B cell (primary cell): ENCODE results near the gene C12orf75. TPM values are rescaled to one million over a fixed set of nuclear protein-coding genes. Genes with fewer than 3 reads are reported as not detected.

Source experiments
- ATAC-seq: fragments of 200-7000 bp; cut with Tn5 transposase; one replicate; pipeline ENCODE4 v1.10.0; 2021; ENCODE audit warnings: low read depth, mild to moderate bottlenecking, moderate number of reproducible peaks, moderate library complexity
- CTCF ChIA-PET: fragments of 350-600 bp; sonication (Branson Sonifier 250); formaldehyde crosslinking; loops from one replicate; lab custom pipeline; 2021; ENCODE audit warnings: antibody characterized with exemption, inconsistent platforms; lab: Charles Lee
- POLR2A ChIA-PET: fragments of 350-600 bp; sonication (Branson Sonifier 250); formaldehyde crosslinking; loops from one replicate; lab custom pipeline; 2021; ENCODE audit warnings: antibody characterized with exemption; lab: Charles Lee
- DNase-seq: peaks from one replicate; pipeline ENCODE4 v3.0.0; 2013
- H2AFZ ChIP-seq: 2 replicates; pipeline ENCODE4 v1.6.1; 2012; ENCODE audit warnings: mild to moderate bottlenecking, low read depth, low read length; ENCODE audit not compliant: insufficient read depth, poor library complexity, severe bottlenecking
- H3K27ac ChIP-seq, 2 donors: 1 replicate in 1 of 2; 2 replicates in 1 of 2; pipeline ENCODE4 v1.5.1; 2012 to 2013; ENCODE audit warnings: low read length in 2 of 2, mild to moderate bottlenecking in 2 of 2, moderate library complexity in 1 of 2
- H3K27me3 ChIP-seq, 4 experiments: fragments of 200-600 bp in 1 of 4; sonication (generic) in 1 of 4; replicated peaks in 1 of 4; 1 replicate in 2 of 4; 2 replicates in 2 of 4; pipeline versions ENCODE4 v1.6.1 to v1.7.0; 2013 to 2016; ENCODE audit warnings: low read length in 3 of 4, mild to moderate bottlenecking in 2 of 4, mixed read lengths in 1 of 4, moderate library complexity in 1 of 4; ENCODE audit not compliant: insufficient read depth in 4 of 4, control insufficient read depth in 3 of 4; ENCODE audit errors: control extremely low read depth in 1 of 4
- H3K36me3 ChIP-seq, 2 experiments: replicated peaks in 1 of 2; 1 replicate in 1 of 2; 2 replicates in 1 of 2; pipeline versions ENCODE4 v1.6.1 to v1.7.1; 2013; ENCODE audit warnings: low read length in 1 of 2; ENCODE audit not compliant: insufficient read depth in 2 of 2, control insufficient read depth in 1 of 2; ENCODE audit errors: control extremely low read depth in 1 of 2, extremely low read depth in 1 of 2
- H3K4me1 ChIP-seq, 2 donors: fragments of 200-600 bp in 1 of 2; sonication (generic) in 1 of 2; 1 replicate in 1 of 2; 2 replicates in 1 of 2; pipeline versions ENCODE4 v1.5.1 to v1.6.1; 2013 to 2017; ENCODE audit warnings: low read length in 2 of 2; ENCODE audit not compliant: control insufficient read depth in 2 of 2, insufficient read depth in 2 of 2
- H3K4me2 ChIP-seq: replicated peaks from 2 replicates; pipeline ENCODE3; 2012; ENCODE audit warnings: mild to moderate bottlenecking, low read depth, low read length; ENCODE audit not compliant: poor library complexity, severe bottlenecking
- H3K4me3 ChIP-seq, 5 experiments: fragments of 200-600 bp in 1 of 5; sonication (generic) in 1 of 5; 1 replicate in 3 of 5; 2 replicates in 2 of 5; pipeline versions ENCODE4 v1.5.1 to v1.7.0; 2011 to 2016; ENCODE audit warnings: low read length in 4 of 5, mild to moderate bottlenecking in 4 of 5, low read depth in 2 of 5, control low read depth in 1 of 5, moderate library complexity in 1 of 5; ENCODE audit not compliant: insufficient read depth in 1 of 5; ENCODE audit errors: control extremely low read depth in 1 of 5, extremely low read depth in 1 of 5
- H3K79me2 ChIP-seq: fragments of 200-600 bp; sonication (generic); one replicate; pipeline ENCODE4 v1.6.0; 2016; ENCODE audit warnings: low read length; ENCODE audit not compliant: control insufficient read depth, insufficient read depth
- H3K9ac ChIP-seq: fragments of 200-600 bp; sonication (generic); 2 replicates; pipeline ENCODE4 v1.6.1; 2017; ENCODE audit warnings: mild to moderate bottlenecking, low read length, moderate library complexity
- H3K9me3 ChIP-seq, 3 donors: one replicate each; pipeline versions ENCODE4 v1.6.1 to v1.7.1; 2013; ENCODE audit warnings: low read length in 2 of 3; ENCODE audit not compliant: control insufficient read depth in 2 of 3, insufficient read depth in 1 of 3; ENCODE audit errors: control extremely low read depth in 1 of 3
- H4K20me1 ChIP-seq: 2 replicates; pipeline ENCODE4 v1.6.0; 2012; ENCODE audit warnings: mild to moderate bottlenecking, low read length; ENCODE audit not compliant: insufficient read depth, control insufficient read depth, poor library complexity, severe bottlenecking
- H3K27ac Mint-ChIP-seq: one replicate; pipeline ENCODE4 v1.8.0; 2021; ENCODE audit warnings: mixed read lengths
- H3K27me3 Mint-ChIP-seq: one replicate; pipeline ENCODE4 v1.8.0; 2021; ENCODE audit warnings: mixed read lengths
- H3K4me1 Mint-ChIP-seq: one replicate; pipeline ENCODE4 v1.8.0; 2021; ENCODE audit warnings: mixed read lengths
- H3K4me3 Mint-ChIP-seq: one replicate; pipeline ENCODE4 v1.8.0; 2021; ENCODE audit warnings: mixed read lengths
- H3K9me3 Mint-ChIP-seq: one replicate; pipeline ENCODE4 v1.8.0; 2022; ENCODE audit warnings: mixed read lengths; ENCODE audit not compliant: insufficient read depth
- CTCF ChIP-seq: fragments of 200-600 bp; IDR thresholded peaks from one replicate; pipeline ENCODE4 v1.8.0; 2022; ENCODE audit warnings: antibody characterized with exemption, mild to moderate bottlenecking
- EZH2 ChIP-seq: IDR thresholded peaks from 2 replicates; pipeline ENCODE4 v1.6.1; 2012; ENCODE audit warnings: borderline replicate concordance, low read depth, mild to moderate bottlenecking, moderate library complexity, low read length; ENCODE audit not compliant: insufficient read depth, poor library complexity, severe bottlenecking
- WGBS: methylation state at CpG from one replicate; pipeline ENCODE4 v1.1.5; 2013; ENCODE audit warnings: missing lambda C conversion rate; ENCODE audit not compliant: insufficient coverage; 5-methylcytosine and 5-hydroxymethylcytosine counted together
- intact Hi-C: fragments of 100-400 bp; cut with micrococcal nuclease; formaldehyde crosslinking; loops from one replicate; pipeline ENCODE4 v1.10.0; 2022
- polyA plus RNA-seq: library from polyadenylated mRNA; depleted of rRNA; stranded (reverse); fragments of >200 nt; gene quantifications from 2 replicates; pipeline ENCODE4 v1.2.3, GENCODE V29; 2012
- total RNA-seq, 2 donors: library from RNA; stranded (reverse); fragments of 120-200 nt in 1 of 2; gene quantifications; 1 replicate in 1 of 2; 2 replicates in 1 of 2; pipeline versions ENCODE4 v1.2.3 to v1.2.4, GENCODE V29; 2013 to 2022

The C12orf75 gene
- total and polyA plus RNA-seq, 2 donors (not counting 1 experiment from before 2014, with no cell fraction given): 8.5 to 12.9 TPM

GRCh38 chr12:105382771-105383622 is 52.5 kb downstream of the C12orf75 start:
- H3K9me3 ChIP-seq: no peaks in the 10 kb centered on the region
- H3K27me3 ChIP-seq: no peaks in the 10 kb centered on the region
- H3K4me1 ChIP-seq: peaks cover 0 to 3% of the 10 kb centered on the region in 2 donors
- H2AFZ ChIP-seq: no peak overlapping the region
- Mint-ChIP-seq H3K4me1 (no peaks in the 10 kb centered on the region), H3K27me3 (no peaks in the 10 kb centered on the region), H3K4me3 (no peak overlapping the region), H3K27ac (no peak overlapping the region), H3K9me3 (no peaks in the 10 kb centered on the region)
- no peak overlapping the region for H3K4me3 ChIP-seq
- H3K36me3 ChIP-seq: no peaks in the 10 kb centered on the region
- H3K27ac ChIP-seq: no peak overlapping the region
- ChIA-PET CTCF (interaction anchor here (0.8 to 3.0 kb wide), 29 partner anchors 10 to 1185 kb away, joined by 3 to 14 read pairs (median 4); partner anchors contain the start of genes APPL2 and C12orf75), POLR2A (no interaction called here)
- no peak overlapping the region for H3K9ac ChIP-seq
- H4K20me1 ChIP-seq: no peaks in the 10 kb centered on the region
- ATAC-seq (peak; percentile 66), DNase-seq (peak; percentile 71)
- WGBS: 96% methylated on average over 5 of the region's 18 CpGs
- intact Hi-C loops: loop anchor here (1.0 to 5.0 kb wide), 6 partner anchors 51 to 1182 kb away; partner anchors contain the start of genes APPL2 and C12orf75
- TF ChIP-seq CTCF (peak; percentile 87), EZH2 (no peak)
- H3K79me2 ChIP-seq: no peaks in the 10 kb centered on the region
- H3K4me2 ChIP-seq: peak overlapping the region; percentile 39

DNA sequence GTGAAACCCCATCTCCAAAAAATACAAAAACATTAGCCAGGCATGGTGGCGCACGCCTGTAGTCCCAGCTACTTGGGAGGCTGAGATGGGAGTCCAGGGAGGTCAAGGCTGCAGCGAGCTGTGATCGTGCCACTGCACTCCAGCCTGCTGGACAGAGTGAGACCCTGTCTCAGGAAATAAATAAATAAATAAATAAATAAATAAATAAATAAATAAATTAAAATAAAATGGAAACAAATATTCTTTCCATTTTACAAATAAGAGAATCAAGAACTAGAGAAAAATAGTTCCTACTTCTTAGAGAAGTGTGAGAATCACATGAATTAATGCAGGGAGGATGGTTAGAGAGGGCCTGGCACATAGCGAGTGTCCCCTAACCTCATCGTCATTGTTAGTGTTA is 53.7 kb downstream of the C12orf75 start:
- H3K4me1 Mint-ChIP-seq: no peaks in the 10 kb centered on the region
- H3K4me3 ChIP-seq: no peak overlapping the region
- POLR2A ChIA-PET: interaction anchor here (0.7 kb wide), 1 partner anchor 252 kb away, joined by 5 read pairs; no protein-coding TSS in a partner anchor

More for the DNA sequence above, 53.7 kb downstream of the C12orf75 start:
- Histone ChIP-seq H3K36me3 (no peaks in the 10 kb centered on the region), H2AFZ (no peak overlapping the region), H3K4me2 (no peak overlapping the region), H3K9me3 (no peaks in the 10 kb centered on the region), H4K20me1 (no peaks in the 10 kb centered on the region), H3K4me1 (peaks cover 0 to 3% of the 10 kb centered on the region in 2 donors), H3K79me2 (no peaks in the 10 kb centered on the region), H3K27ac (no peak overlapping the region), H3K27me3 (no peaks in the 10 kb centered on the region), H3K9ac (no peak overlapping the region)
- no peak overlapping the region for H3K27ac Mint-ChIP-seq
- no peak overlapping the region for H3K4me3 Mint-ChIP-seq
- no peak for TF ChIP-seq CTCF
- TF ChIP-seq EZH2: no peak
- CTCF ChIA-PET: interaction anchor here (0.7 to 3.0 kb wide), 17 partner anchors 8 to 1184 kb away, joined by 3 to 14 read pairs (median 5); partner anchors contain the start of genes APPL2 and C12orf75
- H3K9me3 Mint-ChIP-seq: no peaks in the 10 kb centered on the region
- ATAC-seq (no peak), DNase-seq (no peak)
- H3K27me3 Mint-ChIP-seq: no peaks in the 10 kb centered on the region
- intact Hi-C loops: loop anchor here (5.0 kb wide), 3 partner anchors 52 to 212 kb away; partner anchors contain the start of genes APPL2 and C12orf75
- no CpG with 5 or more reads among the region's 6 CpGs for WGBS
